KOPT-K1 (cell line): ENCODE measurements around the gene TSSC4.

Experiments used
- H3K27ac ChIP-seq: fragments of 200-600 bp; sonication (generic); 2 replicates; pipeline ENCODE4 v1.5.1; 2016; ENCODE audit warnings: antibody characterized with exemption, mild to moderate bottlenecking, low read depth, low read length; ENCODE audit not compliant: poor library complexity, severe bottlenecking
- H3K36me3 ChIP-seq: fragments of 200-600 bp; sonication (generic); 2 replicates; pipeline ENCODE4 v1.5.1; 2017; ENCODE audit warnings: antibody characterized with exemption, mild to moderate bottlenecking, low read length, moderate library complexity; ENCODE audit not compliant: insufficient read depth
- H3K9me3 ChIP-seq: fragments of 200-600 bp; sonication (generic); 2 replicates; pipeline ENCODE4 v1.5.1; 2017; ENCODE audit warnings: antibody characterized with exemption, low read length, mild to moderate bottlenecking; ENCODE audit not compliant: insufficient read depth, poor library complexity, severe bottlenecking

The TSSC4 gene

DNA sequence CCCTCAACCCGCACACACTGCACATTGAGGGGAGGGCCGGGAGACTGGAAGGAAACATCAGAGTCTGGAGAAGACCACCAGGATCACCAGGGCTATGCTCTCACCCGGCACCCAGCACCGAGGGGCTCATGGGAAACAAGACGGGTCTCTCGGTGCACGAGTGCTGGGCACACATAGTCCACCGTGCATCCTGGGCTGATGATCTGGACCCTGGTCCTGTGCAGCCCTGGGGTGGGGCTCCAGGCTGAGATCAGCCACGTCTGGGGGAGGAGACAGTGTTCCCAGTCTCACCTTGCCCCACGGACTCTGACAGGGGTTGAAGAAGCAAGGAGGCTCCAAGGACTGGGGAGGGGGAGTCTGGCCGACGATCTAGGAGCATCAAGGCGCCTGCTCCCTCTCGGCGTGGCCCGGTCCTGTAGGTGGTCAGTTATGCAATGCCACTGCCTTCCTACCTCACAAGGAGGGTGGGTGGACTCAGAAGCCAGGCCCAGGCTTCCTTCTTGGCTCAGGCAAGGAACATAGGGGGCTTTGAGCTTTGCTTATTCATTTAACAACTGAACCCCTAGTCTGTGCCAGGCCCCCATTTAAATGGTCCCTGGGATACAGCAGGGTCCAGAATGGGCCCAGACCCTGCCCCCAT, 34.9 kb upstream of the TSSC4 start:
- Histone ChIP-seq H3K9me3 (no peaks in the 10 kb centered on the region), H3K27ac (no peak overlapping the region), H3K36me3 (no peaks in the 10 kb centered on the region)

DNA sequence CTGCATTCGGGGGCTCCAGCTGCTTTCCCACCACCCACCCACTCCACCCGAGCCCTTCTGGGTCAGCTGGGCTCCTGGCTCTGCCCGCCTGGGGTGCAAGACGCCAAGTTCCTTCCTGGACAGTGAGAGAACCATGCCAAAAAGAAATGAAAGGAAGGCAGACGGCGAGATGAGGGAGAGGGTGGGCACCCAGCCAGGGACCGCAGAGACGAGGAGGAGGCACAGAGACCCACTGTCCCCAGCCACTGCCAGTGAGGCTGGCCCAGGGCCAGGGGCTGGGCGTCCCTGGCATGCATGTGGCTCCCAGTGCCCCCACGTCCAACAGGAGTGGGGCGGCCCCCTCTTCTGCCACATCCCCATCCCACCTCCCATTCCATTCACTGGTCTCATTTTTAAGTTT, 34.3 kb upstream of the TSSC4 start:
- H3K27ac ChIP-seq: no peak overlapping the region
- H3K9me3 ChIP-seq: no peaks in the 10 kb centered on the region
- H3K36me3 ChIP-seq: no peaks in the 10 kb centered on the region

DNA sequence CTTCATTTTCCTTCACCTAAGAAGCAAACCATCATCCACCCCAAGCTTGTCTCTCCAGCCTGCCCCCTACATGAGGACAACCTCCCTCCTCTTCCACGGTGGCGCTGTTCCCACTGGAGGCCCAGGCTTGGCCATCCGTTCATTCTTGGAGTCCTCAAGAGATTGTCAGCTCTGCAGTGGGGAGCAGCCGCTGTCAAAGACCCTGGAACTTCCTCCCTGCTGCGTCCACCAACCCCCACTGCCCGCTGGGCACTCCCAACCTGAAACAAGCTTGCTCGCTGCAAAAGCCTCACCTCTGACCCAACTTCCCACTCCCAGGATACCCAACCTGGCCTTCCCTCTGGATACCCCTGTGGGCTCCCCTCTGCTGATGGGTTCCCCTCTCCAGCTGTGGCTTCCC, 33.8 kb upstream of the TSSC4 start:
- H3K9me3 ChIP-seq: no peaks in the 10 kb centered on the region
- H3K27ac ChIP-seq: no peak overlapping the region
- no peaks in the 10 kb centered on the region for H3K36me3 ChIP-seq

DNA sequence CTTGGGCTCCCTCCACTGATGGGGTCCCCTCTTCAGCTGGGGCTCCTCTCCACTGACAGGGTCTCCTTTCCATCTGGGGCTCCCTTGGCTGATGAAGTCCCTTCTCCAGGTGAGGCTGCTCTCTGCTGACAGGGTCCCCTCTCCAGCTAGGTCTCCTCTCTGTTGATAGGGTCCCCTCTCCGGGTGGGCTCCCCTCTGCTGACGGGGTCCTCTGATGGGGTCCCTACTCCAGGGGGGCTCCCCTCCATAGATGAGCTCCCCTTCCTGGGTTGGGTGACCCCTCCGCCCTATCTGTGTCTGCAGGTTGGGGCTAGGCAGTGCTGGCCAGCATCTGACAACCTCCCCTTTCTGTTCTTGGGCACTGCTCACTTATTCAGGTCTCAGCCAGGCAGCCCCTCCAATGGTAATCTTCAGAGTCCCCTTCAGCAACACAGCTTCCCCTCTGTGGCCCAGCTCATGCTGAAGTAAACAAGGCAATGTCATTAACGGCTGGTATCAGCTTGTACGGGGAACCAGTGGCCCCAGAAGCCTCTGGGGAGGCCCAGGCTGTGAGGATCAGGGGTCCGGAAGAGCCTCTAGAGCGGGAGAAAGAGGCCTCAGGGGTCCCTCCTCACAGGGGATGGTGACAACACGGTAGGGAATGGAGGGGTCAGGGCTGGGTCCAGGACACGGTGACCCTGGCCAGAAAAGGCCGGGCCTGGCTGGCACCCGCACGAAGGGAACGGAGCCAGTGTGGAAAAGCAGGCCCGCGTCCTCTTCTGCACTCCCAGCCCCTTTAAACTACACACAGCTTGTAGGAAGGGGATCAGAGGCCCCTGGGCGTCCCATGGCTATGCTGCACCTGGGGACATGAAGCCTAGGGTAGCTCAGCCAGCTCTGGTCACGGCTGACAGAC, 33.0 kb upstream of the TSSC4 start:
- H3K9me3 ChIP-seq: no peaks in the 10 kb centered on the region
- H3K27ac ChIP-seq: no peak overlapping the region
- no peaks in the 10 kb centered on the region for H3K36me3 ChIP-seq

DNA sequence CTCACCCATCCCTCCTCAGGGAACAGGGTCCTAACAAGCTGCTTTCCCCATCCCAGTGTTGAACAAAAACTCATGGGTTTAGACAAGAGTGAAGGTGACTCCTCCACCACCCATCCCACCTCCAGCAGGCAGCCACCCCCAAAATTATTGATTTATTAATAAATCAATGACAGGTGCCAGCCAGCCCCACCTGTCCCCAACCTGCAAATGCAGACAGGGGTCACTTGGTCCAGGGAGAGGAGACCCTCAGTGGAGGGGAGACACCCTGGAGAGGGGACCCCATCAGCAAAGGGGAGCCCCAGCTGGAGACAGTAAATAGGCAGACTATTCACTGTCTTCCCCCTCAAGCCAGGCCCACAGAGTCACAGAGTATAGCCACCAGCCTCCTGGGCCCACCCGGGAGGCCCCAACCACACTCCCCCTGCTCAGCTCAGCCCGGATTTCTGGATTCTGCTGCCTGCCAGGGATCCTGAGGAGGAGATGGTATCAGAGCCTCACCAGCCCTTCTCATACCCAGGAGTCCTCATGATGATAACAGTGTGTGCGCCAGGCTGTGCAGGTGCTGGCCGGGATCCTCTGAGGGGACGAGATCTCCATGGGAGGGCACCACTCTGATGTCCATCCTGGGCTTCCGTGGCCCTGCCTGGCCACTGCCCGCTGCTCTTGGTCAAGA, 32.2 kb upstream of the TSSC4 start:
- H3K27ac ChIP-seq: no peak overlapping the region
- H3K36me3 ChIP-seq: no peaks in the 10 kb centered on the region
- H3K9me3 ChIP-seq: no peaks in the 10 kb centered on the region

DNA sequence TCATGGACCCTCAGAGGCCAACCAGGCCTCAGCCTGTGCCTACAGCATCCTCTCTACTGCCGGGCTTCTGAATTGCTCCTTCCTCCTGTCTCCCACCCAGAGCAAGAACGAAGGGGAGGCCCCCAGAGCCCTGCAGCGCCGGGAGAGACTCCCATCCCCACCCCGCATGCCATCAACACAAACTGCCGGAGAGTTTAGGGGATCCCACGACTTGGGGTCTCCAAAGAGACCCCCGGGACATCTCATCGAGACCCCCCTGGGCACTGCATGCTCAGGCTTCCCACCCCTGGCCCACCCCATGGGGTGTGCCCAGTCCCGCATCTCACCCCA, 31.7 kb upstream of the TSSC4 start:
- Histone ChIP-seq H3K27ac (no peak overlapping the region), H3K9me3 (no peaks in the 10 kb centered on the region), H3K36me3 (no peaks in the 10 kb centered on the region)

DNA sequence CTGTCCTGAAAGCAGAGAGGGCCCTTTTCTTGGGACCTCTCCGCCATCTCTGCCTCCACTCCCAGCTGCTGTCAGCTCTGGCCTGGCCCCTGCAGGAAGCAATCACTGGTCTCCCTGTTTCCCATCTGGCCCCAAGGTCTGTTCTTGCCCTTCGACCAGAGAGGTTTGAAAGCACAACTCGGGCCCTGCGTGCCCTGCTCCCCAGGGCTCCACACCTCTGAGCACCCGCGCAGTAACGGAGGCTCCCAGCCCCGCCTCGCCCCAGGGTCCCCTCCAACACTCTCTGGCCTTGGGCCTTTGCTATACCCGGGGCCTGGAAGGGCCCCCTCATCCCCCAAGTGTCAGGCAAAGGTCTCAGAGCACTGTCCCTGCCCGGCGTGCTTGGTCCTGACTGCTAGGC, 31.2 kb upstream of the TSSC4 start:
- Histone ChIP-seq H3K36me3 (no peaks in the 10 kb centered on the region), H3K27ac (no peak overlapping the region), H3K9me3 (no peaks in the 10 kb centered on the region)

DNA sequence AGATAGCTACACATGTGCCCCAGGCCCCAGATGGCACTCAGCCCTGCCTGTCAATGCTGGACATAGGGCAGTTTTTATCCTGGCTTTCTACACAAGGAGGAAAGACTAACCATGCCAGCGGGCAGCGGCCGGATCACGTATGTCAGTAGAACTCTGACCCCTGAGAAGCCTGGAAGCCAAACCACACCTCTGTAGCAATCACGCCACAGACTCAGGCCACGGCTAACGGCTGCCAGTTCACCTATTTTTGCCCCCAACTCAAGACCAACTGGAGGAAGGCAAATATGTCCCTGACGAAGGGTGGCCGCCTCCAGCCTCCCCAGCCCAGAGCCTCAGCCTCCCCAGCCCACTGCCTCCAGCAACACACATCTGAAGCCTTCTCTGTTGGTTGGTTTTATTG, 30.7 kb upstream of the TSSC4 start:
- H3K27ac ChIP-seq: no peak overlapping the region
- no peaks in the 10 kb centered on the region for H3K9me3 ChIP-seq
- H3K36me3 ChIP-seq: no peaks in the 10 kb centered on the region

DNA sequence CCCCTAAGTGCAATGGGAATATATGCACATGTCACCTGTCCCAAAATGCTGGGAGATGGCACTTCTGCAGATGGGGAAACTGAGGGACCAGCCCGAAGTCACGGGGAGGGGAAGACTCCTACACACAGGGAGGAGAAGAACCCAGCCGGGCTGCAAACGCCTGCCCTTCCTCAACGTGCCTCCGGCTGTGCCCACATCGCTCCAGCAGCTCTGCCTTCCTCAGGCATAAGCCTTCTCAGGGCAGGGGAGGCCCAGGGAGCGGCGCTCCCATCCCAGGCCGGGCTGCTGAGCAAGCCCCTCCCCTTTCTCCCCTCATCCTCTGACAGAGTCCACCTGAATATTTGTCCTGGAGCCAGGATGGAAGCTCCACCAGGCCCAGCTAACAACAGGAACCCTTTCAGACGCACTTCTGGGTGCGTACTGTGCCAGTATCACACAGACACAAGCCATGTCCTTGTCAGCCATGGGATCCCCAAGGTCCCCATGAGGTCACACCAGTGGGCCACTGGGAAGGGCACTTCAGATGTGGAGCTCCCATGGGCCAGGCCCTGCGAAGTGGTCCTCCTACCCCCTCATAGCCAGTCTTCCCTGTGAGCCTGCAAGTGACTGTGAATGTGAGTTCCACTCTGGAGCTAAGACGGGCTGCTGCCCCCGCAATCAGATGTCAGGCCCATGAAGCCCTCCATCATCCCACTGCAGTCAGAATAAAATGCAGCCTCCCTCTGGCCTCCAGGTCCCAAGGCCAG, 25.9 kb upstream of the TSSC4 start:
- no peak overlapping the region for H3K27ac ChIP-seq
- peaks cover 7% of the 10 kb centered on the region; the same call in 1 of the 2 replicates for H3K36me3 ChIP-seq
- H3K9me3 ChIP-seq: no peaks in the 10 kb centered on the region

DNA sequence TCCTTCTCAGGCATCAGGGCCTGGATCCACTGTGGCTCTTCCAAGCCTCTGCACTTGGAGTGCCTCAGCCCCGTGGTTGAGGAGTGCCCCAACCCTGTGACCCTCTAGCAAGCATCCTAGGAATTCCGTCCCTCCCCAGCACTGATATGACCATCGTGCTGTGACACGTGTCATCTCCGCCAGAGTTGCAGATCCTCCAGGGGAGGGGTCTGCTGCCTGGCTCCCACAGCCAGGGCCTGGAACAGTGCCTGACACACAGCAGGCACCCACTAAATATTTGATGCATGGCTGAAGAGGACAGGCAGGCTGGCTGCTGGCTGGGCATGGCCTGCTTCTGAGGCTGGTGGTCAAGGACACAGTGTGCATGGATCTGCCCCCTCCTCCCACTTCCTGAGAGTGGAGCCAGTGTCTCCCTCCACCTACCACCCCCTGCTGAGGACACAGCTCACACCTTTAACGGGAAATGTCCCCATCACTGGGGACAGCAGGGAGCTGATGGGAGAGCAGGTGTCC, 25.2 kb upstream of the TSSC4 start:
- H3K9me3 ChIP-seq: no peaks in the 10 kb centered on the region
- peaks cover 14% of the 10 kb centered on the region; the same call in 1 of the 2 replicates for H3K36me3 ChIP-seq
- no peak overlapping the region for H3K27ac ChIP-seq

DNA sequence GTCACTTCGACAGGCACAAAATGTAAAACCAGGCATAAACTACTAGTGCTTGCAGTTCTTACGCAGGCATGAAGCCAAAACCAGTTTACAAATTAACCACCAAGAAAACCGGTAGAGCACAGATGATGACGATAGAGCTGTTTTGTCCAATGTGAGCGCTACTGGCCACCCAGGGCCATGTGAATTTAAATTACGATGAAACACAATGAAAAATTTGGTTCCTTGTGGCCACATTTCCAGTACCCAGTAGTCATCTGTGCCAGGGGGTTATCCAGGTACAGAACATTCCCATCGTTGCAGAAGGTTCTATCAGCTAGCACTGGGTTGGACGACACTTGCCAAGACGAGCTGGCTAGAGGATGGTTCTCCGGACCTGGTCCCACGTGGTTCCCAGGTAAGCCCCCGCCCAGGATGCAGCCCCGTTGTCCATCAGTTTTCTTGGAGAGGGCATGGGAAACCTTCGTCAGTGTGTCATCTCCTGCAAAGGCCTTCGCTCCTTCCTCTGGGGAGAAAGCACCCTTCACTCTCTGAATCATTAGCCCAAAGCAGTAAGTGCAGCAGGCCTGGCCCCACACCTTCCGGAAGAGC, 24.5 kb upstream of the TSSC4 start:
- H3K27ac ChIP-seq: no peak overlapping the region
- peaks cover 21% of the 10 kb centered on the region; the same call in 1 of the 2 replicates for H3K36me3 ChIP-seq
- H3K9me3 ChIP-seq: no peaks in the 10 kb centered on the region

DNA sequence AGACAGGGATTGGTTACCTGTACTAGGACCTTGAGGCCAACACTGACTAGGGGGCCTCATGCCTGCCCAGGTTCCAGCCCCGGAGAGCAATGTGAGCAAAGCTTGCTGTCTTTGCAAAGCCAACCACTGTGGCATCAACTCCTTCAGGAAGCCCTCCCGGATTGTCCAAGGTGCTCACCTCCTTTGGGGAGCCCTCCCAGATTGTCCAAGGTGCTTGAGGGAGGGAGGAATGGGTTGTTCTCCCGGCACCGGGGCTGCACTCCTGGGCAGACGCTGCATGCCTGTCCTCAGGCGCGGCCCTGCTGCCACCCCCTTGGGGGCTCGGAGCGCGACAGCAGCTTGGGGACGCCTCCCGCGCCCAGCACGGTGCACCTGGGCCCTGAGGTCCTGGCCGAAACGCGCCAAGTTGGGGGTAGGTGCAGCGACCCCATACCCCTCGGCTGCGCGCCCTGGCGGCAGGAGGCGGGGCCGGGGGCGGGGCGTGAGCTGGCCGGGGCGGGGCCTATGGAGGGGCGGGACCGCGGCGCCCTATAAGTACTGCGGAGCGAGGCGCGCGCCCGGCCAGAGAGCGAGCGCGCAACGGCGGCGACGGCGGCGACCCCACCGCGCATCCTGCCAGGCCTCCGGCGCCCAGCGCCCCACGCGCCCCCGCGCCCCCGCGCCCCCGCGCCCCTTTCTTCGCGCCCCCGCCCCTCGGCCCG, 23.6 kb upstream of the TSSC4 start, which contains the start of gene CD81:
Gene CD81 (plus strand): TSS at position 560 of the 701 bp plus-strand sequence. CDS start 240 bp downstream, outside the sequence.
- H3K27ac ChIP-seq: peak within 1 kb of the TSS; percentile 79
- H3K36me3 ChIP-seq: peaks cover 24% of the 10 kb centered on the region; the same call in 1 of the 2 replicates
- no peaks in the 10 kb centered on the region for H3K9me3 ChIP-seq

DNA sequence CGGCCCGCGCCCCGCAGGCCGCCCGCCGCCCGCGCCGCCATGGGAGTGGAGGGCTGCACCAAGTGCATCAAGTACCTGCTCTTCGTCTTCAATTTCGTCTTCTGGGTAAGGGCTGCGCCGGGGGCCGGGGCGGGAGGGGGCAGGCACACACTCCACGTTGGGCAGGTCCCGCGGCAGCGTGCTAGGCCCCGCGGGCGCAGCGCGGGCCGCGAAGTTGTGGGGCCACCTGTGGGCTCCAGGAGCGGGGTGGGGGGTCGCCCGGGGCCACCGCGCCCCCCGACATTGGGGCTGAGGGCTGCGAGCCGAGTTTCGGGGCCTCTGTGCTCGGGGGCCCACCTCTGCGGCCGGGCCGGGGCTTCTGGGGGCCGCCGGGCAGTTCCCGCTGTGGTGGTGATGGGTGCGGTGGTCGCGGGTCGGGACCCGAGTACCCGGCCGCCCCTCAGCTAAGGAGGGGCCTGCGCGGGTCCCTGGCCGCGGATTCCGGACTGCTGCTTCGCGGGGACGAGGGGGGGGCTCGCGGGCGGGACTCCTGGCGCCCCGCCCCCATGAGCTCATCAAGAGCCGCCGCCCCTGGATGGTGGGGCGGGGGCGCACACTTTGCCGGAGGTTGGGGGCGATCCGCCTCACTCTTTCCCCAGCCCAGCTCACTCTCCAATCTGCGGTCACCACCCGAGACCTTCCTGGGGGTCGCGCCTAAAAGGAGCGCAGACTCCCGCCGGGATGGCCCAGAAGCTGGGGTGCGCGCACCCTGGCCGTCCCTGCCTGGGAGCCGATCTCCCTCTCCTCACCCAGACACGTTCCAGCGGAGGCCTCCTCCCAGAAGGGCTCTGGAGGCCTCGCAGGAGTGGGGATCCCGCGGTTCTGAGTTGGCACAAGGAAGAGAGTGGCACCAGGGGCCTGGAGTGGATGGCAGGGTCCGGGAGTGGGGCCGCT, 22.8 kb upstream of the TSSC4 start:
- H3K27ac ChIP-seq: peak overlapping the region; percentile 79
- no peaks in the 10 kb centered on the region for H3K9me3 ChIP-seq

More for the DNA sequence above, 22.8 kb upstream of the TSSC4 start:
- peaks cover 24% of the 10 kb centered on the region; the same call in 1 of the 2 replicates for H3K36me3 ChIP-seq
